Measurements from ENCODE around the gene TLCD4.

- no peak for TF ChIP-seq CTCF (optimal IDR thresholded peaks at IDR 0.05 in 1 of 3, IDR thresholded peaks at IDR 0.05 in 1 of 3, conservative IDR thresholded peaks at IDR 0.05 in 1 of 3; ENCODE audit: extremely low read depth in 1 of 3, insufficient read depth in 2 of 3, low read length in 3 of 3)
- no peak for TF ChIP-seq EZH2 (IDR thresholded peaks at IDR 0.05; ENCODE audit: low read length)
Measured at GRCh38 chr1:95096218-95096841, 20.8 kb upstream of the TLCD4 start.

Data from keratinocyte (primary cell).